SH-SY5Y (cell line): ENCODE data around the gene UBFD1.
A peak's percentile ranks its signal among the peaks of the same experiment; 100 is the strongest.

Experiments used
- GATA2 ChIP-seq: IDR thresholded peaks from 2 replicates; pipeline ENCODE4 v1.6.1; 2011; ENCODE audit warnings: mild to moderate bottlenecking, low read depth, low read length
- GATA3 ChIP-seq: IDR thresholded peaks from 2 replicates; pipeline ENCODE4 v1.6.1; 2011; ENCODE audit warnings: low read depth, mild to moderate bottlenecking, low read length, moderate library complexity

UBFD1 gene, protein sequence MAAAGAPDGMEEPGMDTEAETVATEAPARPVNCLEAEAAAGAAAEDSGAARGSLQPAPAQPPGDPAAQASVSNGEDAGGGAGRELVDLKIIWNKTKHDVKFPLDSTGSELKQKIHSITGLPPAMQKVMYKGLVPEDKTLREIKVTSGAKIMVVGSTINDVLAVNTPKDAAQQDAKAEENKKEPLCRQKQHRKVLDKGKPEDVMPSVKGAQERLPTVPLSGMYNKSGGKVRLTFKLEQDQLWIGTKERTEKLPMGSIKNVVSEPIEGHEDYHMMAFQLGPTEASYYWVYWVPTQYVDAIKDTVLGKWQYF

DNA sequence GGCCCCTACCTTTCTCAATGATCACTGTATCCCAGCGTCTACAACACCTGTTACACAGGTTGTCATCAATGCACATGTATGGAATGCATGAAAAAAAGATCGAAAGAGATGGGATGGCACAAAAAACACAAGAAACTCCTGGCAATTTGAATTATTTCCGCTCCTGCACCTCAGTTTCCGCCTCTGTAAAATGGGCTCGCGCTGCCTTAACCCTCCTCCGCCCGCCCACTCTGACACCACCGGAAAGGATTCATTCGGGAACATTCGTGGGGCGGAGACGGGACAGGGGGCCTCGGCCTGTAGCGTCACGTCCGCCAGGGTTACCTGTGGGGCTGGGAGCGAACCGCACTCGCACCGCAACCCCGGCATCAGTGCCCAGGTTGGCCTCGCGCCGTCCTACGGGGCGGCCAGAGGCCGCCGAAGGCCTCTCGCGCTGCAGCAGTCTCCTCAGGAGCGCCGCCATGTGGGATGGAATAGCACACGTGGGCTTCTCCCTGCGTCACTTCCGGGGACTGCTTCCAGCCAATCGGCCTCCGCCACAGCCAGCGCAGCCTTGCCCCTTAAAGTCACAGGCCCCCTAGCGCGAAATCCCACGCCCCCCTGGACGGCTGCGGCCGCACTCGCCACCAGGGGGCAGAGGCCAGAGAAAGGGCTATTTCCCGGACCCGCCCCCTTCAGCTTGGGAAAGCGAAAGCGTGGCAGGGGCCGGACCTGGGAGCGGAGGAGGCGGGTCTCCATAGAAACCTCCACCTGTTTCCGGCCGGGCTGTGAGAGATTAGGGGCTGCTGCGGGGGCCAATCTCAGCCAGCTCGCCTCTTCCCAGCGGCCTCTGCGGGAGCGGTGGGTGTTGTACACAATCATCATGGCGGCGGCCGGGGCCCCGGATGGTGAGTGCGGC, at the start of gene UBFD1, which contains the start of gene EARS2:
TSS of gene UBFD1 (plus strand) at position 847 of the 898 bp plus-strand sequence. CDS start at position 863, 16 bp downstream.
TSS of gene EARS2 (minus strand) at position 470 of the 898 bp plus-strand sequence. CDS start at position 463, 7 bp downstream.
- TF ChIP-seq GATA3 (no peak), GATA2 (peak; percentile 60)

DNA sequence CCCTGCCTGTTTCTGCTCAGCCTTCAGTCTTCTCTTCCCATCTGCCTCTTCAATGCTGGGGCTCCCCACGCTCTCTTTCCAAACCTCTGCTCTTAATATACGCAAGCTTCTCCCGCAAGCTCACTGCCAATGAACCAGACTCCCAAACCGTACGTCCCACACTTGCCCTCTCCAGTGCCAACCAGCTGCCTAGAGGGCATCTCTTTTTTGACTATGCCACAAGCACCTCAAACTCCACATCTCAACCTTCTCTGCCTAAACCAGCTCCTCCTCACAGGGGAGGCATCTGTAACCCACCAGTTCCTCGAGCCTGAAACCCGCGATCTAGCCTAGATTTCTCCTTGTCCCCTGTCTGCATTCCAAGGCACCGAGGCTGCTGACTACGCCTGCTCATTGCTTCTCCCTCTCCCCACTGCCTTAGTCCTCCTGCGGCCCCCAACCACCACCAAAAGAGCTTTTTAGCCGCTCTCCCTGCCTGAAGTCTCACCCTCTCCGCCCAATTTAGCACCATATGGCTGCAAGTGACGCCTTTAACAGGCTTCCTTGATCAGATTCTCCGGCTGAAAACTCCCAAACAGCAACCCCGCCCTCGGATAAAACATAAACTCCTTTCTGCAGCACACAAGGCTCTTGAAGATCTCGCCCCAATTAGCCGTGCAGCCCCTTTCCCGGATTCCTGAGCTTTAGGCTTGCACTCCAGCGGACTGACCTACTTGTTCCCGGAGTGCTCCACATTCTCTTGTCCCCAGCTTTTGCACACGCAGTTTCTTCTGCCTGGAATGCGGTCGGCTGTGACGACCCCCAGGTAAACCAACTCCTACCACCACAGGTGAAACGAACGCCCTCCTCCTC, 48.7 kb upstream of the UBFD1 start:
- TF ChIP-seq GATA2 (no peak), GATA3 (no peak)

DNA sequence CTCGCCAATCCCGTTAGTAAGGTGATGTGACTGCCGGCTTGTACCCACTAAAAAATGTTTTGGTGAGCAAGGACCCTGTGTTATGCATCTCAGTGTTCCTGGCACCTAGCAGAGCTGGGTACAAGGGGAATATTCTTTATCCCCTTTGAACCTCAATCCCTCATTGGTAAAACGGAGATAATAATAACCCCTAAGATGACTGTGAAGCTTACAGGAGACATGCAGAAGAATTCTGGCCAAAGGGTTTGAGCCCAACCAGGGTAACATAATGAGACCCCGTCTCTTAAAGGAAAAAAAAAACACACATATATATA, 48.1 kb upstream of the UBFD1 start:
- TF ChIP-seq GATA3 (no peak), GATA2 (no peak)

DNA sequence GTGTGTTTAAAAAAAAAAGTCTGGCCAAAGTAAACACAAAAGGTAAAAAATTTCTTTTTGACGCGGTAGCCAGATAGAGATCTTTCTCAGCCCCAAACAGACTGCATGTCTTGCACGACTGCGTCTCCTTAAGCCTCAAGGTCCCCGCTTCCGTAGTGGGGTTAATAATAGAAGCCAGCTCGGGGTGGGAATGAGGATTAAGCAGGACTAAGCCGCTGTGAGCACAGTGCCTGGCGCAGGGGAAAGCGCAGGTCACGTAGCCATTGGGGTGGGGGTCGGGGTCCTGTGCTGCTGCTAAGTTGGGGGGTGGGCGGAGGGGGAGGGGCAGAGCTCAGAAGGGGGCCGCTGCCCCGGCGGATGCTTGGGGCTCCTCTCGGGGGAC, 47.8 kb upstream of the UBFD1 start:
- no peak; the same call in 1 of the 2 replicates for TF ChIP-seq GATA2
- TF ChIP-seq GATA3 = no peak

DNA sequence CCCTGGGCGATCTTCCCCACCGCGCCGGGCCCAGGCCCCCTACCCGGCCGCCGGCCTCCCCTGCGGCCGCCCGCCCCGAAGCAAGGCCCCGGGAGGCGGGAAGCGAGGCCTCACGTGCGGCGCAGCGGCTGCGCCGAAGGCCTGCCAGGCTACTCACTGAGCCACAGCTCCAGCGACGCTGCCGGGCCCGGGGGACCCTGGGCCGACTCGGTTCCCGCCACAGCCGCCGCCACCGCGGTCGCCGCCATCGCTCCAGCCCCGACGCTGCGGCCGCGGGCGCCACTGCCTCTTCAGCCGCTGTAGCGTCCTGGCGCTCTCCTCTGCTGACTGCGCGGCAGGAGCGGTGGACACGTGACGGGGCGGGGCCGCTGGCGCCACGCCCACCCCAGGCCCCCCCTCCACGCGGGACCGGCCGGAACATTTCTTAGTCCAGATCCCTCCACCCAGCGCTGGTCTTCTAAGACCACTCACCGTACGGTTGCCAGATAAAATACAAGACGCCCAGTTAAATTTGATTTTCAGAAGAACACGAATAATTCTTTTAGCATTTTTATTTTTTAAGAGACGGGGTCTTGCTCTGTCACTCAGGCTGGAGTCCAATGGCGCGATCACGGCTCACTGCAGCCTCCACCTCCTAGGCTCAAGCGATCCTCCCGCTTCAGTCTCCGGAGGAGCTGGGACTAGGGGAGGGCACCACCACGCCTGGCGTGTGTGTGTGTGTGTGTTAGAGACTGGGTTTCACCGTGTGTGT, 47.2 kb upstream of the UBFD1 start, which contains the start of gene GGA2:
TSS of gene GGA2 (minus strand) at position 331 of the 751 bp plus-strand sequence. CDS start at position 248, 83 bp downstream.
- TF ChIP-seq GATA2 (no peak), GATA3 (no peak)

DNA sequence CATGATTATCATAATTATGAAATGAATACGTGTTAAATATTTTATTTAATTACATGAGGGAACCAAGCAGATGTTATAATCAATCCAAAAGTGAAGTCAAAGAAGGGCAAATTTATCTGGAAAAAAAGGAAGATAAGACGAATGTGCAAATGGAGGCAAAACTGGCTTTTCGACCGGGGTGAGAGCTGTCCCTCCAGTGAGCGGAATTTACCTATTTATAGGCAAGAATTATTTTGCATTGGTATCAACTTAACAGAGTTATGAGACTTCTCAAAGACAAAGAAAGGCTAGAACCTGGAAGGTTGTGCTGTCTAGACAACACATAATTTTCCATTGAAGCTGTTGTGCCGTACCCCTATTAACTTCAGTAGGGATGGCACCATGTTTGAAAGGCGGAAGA, 45.8 kb upstream of the UBFD1 start:
- no peak for TF ChIP-seq GATA2
- TF ChIP-seq GATA3 = no peak

DNA sequence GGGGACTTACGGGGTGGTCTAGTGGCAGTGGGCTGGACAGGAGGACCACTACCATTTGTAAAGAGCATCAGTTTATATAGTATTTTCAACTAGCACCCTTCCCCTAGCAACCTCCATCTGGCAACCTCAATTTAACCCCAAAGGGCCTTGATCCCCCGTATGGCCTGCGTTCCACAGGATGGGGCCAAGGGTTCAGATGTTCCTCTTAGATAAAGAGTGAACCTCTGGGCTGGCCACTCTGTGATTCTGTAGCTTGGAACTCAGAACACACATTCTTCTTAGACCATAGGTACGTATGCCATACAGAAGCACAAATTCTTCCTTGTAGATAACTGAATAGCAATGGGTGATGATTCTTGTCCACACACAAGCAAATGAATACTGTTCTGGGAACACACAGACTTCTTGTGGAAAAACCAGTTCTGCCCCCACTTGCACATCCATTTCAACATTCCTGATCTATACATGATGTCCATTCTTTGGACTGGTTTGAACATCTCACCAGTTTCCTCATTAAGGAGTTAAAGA, 45.3 kb upstream of the UBFD1 start:
- TF ChIP-seq GATA3 = no peak

DNA sequence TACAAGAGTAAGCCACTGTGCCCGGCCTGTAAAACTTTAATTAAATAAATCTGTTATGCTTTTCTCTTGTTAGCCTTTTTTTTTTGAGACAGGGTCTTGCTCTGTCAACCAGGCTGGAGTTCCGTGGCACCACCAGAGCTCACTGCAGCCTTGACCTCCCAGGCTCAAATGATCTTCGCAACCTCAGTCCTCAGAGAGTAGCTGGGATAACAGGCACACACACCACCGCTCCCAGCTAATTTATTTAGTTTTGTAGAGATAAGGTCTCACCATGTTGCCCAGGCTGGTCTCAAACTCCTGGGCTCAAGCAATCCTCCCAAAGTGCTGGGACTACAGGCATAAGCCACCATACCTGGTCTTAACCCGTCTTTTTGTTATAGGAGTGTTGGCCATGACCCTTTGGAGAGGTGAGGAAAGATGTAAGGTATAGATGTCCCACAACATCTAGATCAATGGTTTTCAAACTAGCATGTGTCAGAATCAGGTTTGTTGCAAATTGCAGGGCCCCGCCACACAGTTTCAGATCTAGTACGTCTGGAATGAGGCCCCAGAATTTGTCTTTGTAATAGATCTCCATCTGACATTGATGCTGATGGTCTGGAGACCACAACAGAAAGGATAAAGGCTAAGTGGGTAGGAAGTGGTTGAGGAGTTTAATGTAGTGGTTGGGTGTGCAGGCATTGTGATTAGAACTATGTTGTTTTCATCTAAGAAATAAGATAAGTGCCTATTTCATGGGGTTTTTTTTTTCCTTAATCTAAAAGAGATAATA, 43.0 kb upstream of the UBFD1 start:
- TF ChIP-seq GATA2 (no peak), GATA3 (no peak)

DNA sequence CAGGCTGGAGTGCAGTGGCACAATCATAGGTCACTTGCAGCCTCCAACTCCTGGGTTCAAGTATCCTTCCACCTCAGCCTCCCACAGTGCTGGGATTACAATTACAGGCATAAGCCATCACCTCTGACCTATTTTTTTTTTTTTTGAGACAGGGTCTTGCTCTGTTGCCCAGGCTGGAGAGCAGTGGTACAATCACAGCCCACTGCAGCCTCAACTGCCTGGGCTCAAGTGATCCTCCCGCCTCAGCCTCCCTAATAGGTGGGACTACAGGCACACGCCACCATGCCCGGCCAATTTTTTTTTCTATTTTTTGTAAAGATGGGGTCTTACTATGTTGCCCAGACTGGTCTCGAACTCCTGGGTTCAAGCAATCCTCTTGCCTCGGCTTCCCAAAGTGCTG, 41.6 kb upstream of the UBFD1 start:
- TF ChIP-seq GATA2 = no peak
- no peak for TF ChIP-seq GATA3

DNA sequence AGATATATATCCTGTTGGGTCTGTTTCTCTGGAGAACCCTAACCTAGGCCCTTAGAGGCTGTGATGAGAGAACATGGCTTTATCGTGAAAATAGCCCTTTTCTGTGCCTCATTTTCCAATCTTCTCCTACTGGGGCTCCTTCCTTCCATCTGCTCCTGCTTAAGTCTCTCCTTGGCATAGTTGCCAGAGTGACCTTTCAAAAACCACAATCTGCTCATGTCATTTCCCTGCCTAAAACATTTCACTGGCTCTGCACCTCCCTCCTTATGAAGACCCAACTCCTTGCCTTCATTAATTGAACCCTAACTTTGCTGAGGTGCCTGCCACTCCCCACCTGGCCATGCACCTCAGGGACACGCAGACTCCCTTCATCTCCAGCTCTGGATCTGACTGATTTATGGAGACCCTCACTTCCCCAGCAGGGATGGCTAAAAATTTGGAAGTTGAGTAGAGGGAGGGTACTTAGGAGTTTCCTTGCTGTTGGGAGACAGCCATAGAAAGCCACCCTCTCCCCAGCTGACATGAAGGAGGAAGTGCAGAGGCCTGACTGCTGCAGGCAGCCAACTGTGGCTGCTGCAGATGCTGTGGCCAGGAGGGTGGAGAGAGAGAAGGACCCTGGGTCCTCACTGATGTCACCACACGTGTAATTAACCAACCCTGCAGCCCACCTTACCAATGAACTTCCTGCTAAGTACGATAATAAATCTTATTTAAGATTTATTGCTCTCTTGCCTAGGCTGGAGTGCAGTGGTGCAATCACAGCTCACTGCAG, 41.0 kb upstream of the UBFD1 start:
- TF ChIP-seq GATA2 (no peak), GATA3 (no peak)

DNA sequence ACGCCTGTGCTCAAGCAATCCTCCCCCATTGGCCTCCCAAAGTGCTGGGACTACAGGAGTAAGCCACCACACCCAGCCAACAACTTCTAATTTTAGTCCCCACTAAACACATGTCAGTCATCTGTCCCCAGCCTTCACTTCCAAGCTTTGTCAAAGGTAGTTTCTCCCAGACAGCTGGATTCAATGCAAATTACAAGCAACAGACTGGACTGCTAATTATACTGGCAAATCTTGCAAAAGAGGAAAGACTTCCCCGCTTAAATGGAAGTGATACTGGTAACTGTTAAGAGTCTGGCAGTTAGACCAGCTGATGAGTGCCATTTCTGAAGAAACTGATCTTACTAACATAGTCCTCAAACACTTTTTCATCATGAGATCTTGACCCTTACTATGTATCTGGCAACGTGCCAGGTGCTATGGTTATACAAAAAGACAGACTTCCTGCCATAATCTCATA, 39.1 kb upstream of the UBFD1 start:
- TF ChIP-seq GATA2 (no peak), GATA3 (no peak)

DNA sequence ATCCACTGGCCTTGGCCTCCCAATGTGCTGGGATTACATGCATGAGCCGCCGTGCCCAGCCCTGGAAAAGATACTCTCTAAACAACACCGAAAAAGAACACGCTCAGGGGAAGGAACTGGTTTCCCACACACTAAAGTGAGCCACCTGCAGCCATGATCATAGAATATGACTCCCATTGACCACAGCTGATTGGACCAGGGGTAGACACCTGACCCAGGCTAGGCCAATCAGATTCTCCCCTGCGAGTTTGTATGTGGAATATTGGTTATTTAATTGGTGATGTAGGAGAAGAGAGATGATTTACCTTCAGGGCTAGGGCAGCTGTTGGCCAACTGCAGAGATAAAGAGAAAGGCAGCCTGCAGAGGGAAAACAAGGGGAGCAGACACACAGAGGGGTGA, 38.2 kb upstream of the UBFD1 start:
- no peak for TF ChIP-seq GATA2
- TF ChIP-seq GATA3 = no peak
